Lower leg skin (tissue), 3 donors: ENCODE results near the gene RHOC.

Source experiments
- POLR2A ChIP-seq, 2 donors: fragments of 450-650 bp; IDR thresholded peaks; one replicate each; pipeline ENCODE4 v1.6.1; 2016 to 2017; ENCODE audit warnings: antibody characterized with exemption in 2 of 2, mild to moderate bottlenecking in 1 of 2, moderate library complexity in 1 of 2
- TF ChIP-seq, protein P1 (sequence below), 3 donors: fragments of 450-650 bp; IDR thresholded peaks; one replicate each; pipeline ENCODE4 v1.5.1; 2016; ENCODE audit warnings: antibody characterized with exemption in 3 of 3, mild to moderate bottlenecking in 3 of 3, moderate library complexity in 2 of 3

DNA sequence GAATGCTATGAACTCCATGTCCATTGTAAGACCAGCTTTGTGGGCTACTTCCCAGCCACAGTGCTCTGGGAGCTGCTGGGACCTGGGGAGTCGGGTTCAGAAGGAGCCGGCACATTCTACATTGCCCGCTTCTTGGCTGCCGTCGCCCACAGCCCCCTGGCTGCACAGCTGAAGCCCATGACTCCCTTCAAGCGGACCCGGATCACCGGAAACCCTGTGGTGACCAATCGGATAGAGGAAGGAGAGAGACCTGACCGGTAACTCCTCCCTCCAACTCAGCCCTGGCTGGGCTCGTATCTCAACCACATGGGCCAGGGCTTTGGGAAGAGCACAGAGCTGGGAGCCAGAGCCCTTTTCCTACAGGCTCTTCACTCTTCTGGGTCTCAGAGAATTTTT lies 17.1 kb downstream of the RHOC start:
- TF ChIP-seq, protein P1, sequence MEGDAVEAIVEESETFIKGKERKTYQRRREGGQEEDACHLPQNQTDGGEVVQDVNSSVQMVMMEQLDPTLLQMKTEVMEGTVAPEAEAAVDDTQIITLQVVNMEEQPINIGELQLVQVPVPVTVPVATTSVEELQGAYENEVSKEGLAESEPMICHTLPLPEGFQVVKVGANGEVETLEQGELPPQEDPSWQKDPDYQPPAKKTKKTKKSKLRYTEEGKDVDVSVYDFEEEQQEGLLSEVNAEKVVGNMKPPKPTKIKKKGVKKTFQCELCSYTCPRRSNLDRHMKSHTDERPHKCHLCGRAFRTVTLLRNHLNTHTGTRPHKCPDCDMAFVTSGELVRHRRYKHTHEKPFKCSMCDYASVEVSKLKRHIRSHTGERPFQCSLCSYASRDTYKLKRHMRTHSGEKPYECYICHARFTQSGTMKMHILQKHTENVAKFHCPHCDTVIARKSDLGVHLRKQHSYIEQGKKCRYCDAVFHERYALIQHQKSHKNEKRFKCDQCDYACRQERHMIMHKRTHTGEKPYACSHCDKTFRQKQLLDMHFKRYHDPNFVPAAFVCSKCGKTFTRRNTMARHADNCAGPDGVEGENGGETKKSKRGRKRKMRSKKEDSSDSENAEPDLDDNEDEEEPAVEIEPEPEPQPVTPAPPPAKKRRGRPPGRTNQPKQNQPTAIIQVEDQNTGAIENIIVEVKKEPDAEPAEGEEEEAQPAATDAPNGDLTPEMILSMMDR (IDR thresholded peaks at IDR 0.05) = no peak
- TF ChIP-seq POLR2A (IDR thresholded peaks at IDR 0.05) = no peak
